GOT3 (cell line): ENCODE data around the gene PCDHA6.
"Not testable (repeated sequence)": the region's sequence is repeated elsewhere in the genome, so short reads cannot be mapped to it uniquely, and the experiment has no call there.

Source experiments
- DNase-seq: peaks from one replicate; lab custom pipeline; 2025; ENCODE audit warnings: mixed read lengths; lab: John Stamatoyannopoulos, UW

PCDHA6 gene

DNA sequence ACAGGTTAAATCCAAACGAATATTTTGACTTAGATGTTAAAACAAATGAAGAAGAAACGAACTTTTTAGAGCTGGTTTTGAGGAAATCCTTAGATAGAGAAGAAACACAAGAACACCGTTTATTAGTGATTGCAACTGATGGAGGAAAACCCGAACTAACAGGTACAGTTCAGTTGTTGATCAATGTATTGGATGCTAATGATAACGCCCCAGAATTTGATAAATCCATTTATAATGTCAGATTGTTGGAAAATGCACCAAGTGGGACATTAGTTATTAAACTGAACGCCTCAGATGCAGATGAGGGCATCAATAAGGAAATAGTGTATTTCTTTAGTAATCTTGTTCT is 5.5 kb upstream of the PCDHA6 start:
- DNase-seq = no peak

GRCh38 chr5:140822969-140823368 is 4.8 kb upstream of the PCDHA6 start:
- DNase-seq = not testable (repeated sequence)

DNA sequence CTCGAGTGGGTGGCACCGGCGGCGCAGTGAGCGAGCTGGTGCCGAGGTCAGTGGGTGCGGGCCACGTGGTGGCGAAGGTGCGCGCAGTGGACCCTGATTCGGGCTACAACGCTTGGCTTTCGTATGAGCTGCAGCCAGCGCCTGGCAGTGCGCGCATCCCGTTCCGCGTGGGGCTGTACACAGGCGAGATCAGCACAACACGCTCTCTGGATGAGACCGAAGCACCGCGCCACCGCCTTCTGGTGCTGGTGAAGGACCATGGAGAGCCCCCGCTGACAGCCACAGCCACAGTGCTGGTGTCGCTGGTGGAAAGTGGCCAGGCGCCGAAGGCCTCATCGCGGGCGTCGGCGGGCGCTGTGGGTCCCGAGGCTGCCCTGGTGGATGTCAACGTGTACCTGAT is 4.3 kb upstream of the PCDHA6 start:
- no peak for DNase-seq

GRCh38 chr5:140828362-140828737 is 590 bp downstream of the PCDHA6 start:
- DNase-seq = no peak

DNA sequence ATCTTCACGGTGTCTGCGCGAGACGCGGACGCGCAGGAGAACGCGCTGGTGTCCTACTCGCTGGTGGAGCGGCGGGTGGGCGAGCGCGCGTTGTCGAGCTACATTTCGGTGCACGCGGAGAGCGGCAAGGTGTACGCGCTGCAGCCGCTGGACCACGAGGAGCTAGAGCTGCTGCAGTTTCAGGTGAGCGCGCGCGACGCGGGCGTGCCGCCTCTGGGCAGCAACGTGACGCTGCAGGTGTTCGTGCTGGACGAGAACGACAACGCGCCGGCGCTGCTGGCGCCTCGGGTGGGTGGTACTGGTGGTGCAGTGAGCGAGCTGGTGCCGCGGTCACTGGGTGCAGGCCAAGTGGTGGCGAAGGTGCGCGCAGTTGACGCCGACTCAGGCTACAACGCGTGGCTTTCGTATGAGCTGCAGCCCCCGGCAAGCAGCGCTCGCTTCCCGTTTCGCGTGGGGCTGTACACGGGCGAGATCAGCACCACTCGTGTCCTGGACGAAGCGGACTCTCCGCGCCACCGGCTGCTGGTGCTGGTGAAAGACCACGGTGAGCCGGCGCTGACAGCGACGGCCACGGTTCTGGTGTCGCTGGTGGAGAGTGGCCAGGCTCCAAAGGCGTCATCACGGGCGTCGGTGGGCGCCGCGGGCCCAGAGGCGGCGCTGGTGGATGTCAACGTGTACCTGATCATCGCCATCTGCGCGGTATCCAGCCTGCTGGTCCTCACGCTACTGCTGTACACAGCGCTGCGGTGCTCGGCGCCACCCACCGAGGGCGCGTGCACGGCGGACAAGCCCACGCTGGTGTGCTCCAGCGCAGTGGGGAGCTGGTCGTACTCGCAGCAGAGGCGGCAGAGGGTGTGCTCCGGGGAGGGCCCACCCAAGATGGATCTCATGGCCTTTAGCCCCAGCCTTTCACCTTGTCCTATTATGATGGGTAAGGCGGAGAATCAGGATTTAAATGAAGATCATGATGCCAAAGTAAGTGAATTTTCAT is 2.0 kb downstream of the PCDHA6 start:
- DNase-seq = not testable (repeated sequence)

GRCh38 chr5:140833993-140834392 is 6.2 kb downstream of the PCDHA6 start, which contains the start of gene PCDHA7:
Gene PCDHA7 (plus strand): TSS chr5:140834269. CDS start chr5:140834384, 115 bp downstream.
- no peak for DNase-seq

GRCh38 chr5:140834439-140835008 is 6.8 kb downstream of the PCDHA6 start:
- DNase-seq = not testable (repeated sequence)

DNA sequence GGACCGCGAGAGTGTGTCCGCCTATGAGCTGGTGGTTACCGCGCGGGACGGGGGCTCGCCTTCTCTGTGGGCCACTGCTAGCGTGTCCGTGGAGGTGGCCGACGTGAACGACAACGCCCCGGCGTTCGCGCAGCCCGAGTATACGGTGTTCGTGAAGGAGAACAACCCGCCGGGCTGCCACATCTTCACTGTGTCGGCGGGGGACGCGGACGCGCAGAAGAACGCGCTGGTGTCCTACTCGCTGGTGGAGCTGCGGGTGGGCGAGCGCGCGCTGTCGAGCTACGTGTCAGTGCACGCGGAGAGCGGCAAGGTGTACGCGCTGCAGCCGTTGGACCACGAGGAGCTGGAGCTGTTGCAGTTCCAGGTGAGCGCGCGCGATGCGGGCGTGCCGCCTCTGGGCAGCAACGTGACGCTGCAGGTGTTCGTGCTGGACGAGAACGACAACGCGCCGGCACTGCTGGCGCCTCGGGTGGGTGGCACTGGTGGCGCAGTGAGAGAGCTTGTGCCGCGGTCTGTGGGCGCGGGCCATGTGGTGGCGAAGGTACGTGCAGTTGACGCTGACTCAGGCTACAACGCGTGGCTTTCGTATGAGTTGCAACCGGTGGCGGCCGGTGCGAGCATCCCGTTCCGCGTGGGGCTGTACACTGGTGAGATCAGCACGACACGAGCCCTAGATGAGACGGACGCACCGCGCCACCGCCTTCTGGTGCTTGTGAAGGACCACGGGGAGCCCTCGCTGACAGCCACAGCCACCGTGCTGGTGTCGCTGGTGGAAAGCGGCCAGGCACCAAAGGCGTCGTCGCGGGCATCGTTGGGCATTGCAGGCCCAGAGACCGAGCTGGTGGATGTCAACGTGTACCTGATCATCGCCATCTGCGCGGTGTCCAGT is 8.1 kb downstream of the PCDHA6 start:
- DNase-seq = no peak

GRCh38 chr5:140840978-140841962 is 13.5 kb downstream of the PCDHA6 start, which contains the start of gene PCDHA8:
Gene PCDHA8 (plus strand): TSS chr5:140841187. CDS start chr5:140841322, 135 bp downstream.
- no peak for DNase-seq

GRCh38 chr5:140842798-140843733 is 15.3 kb downstream of the PCDHA6 start:
- no peak for DNase-seq

DNA sequence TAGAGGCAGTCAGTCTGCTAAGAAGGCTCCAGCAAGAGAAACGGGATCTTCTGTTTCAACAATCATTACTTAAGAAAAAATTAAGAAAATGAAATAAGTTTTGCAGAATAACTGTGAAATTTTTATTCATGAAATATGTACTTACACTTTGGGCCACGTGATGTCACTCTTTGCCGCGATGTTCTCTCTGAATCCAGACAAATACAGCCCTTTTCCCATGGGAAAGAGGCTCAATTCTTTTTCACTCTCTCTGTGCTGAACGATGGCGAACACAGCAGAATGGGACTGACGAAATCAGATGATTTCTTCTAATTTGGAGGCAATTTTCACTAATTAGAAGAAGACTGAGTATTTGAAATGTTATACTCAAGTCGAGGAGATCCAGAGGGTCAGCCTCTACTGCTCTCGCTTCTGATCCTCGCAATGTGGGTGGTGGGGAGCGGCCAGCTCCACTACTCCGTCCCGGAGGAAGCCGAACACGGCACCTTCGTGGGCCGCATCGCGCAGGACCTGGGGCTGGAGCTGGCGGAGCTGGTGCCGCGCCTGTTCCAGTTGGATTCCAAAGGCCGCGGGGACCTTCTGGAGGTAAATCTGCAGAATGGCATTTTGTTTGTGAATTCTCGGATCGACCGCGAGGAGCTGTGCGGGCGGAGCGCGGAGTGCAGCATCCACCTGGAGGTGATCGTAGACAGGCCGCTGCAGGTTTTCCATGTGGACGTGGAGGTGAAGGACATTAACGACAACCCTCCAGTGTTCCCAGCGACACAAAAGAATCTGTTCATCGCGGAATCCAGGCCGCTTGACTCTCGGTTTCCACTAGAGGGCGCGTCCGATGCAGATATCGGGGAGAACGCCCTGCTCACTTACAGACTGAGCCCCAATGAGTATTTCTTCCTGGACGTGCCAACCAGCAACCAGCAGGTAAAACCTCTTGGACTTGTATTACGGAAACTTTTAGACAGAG is 20.7 kb downstream of the PCDHA6 start, which contains the start of gene PCDHA9:
PCDHA9 (plus strand) TSS at position 244 of the 964 bp plus-strand sequence; CDS start at position 358, 114 bp downstream.
- not testable (repeated sequence) for DNase-seq

DNA sequence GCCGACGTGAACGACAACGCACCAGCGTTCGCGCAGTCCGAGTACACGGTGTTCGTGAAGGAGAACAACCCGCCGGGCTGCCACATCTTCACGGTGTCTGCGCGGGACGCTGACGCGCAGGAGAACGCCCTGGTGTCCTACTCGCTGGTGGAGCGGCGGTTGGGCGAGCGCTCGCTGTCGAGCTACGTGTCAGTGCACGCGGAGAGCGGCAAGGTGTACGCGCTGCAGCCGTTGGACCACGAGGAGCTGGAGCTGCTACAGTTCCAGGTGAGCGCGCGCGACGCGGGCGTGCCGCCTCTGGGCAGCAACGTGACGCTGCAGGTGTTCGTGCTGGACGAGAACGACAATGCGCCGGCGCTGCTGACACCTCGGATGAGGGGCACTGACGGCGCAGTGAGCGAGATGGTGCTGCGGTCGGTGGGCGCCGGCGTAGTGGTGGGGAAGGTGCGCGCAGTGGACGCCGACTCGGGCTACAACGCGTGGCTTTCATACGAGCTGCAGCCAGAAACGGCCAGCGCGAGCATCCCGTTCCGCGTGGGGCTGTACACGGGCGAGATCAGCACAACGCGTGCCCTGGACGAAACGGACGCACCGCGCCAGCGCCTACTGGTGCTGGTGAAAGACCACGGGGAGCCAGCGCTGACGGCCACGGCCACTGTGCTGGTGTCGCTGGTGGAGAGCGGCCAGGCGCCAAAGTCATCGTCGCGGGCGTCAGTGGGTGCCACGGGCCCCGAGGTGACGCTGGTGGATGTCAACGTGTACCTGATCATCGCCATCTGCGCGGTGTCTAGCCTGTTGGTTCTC is 22.3 kb downstream of the PCDHA6 start:
- DNase-seq = not testable (repeated sequence)

GRCh38 chr5:140855772-140856674 is 28.3 kb downstream of the PCDHA6 start, which contains the start of gene PCDHA10:
Gene PCDHA10 (plus strand): TSS chr5:140855897. CDS start chr5:140856049, 152 bp downstream.
- no peak for DNase-seq

GRCh38 chr5:140857177-140857986 is 29.6 kb downstream of the PCDHA6 start:
- no peak for DNase-seq

GRCh38 chr5:140857987-140858240 is 30.2 kb downstream of the PCDHA6 start:
- DNase-seq = no peak
